Tibial nerve (tissue), 4 donors: Measurements from ENCODE around the gene IL1RL2. TPM values are rescaled to one million over a fixed set of nuclear protein-coding genes. Genes with fewer than 3 reads are reported as not detected.

Source experiments
- DNase-seq, 2 donors: peaks; one replicate each; pipeline ENCODE4 v3.0.0-alpha.2; 2019; ENCODE audit warnings: low spot score in 2 of 2
- H3K27ac ChIP-seq, 4 donors: fragments of 200-600 bp; sonication (generic) in 3 of 4; one replicate each; pipeline ENCODE4 v1.5.1; 2017 to 2019; ENCODE audit warnings: mild to moderate bottlenecking in 1 of 4
- H3K27me3 ChIP-seq, 2 donors: fragments of 200-600 bp; sonication (generic) in 1 of 2; one replicate each; pipeline versions ENCODE4 v1.5.1 to v1.6.0; 2017 to 2019
- H3K36me3 ChIP-seq, 3 donors: fragments of 200-600 bp; sonication (generic); one replicate each; pipeline ENCODE4 v1.5.1; 2018 to 2019
- H3K4me1 ChIP-seq, 4 donors: fragments of 200-600 bp; sonication (generic) in 3 of 4; one replicate each; pipeline ENCODE4 v1.5.1; 2017 to 2019
- H3K4me3 ChIP-seq, 4 donors: fragments of 200-600 bp; sonication (generic) in 3 of 4; one replicate each; pipeline ENCODE4 v1.5.1; 2017 to 2019; ENCODE audit warnings: mild to moderate bottlenecking in 1 of 4, moderate library complexity in 1 of 4
- H3K9me3 ChIP-seq, 4 donors: fragments of 200-600 bp; sonication (generic) in 3 of 4; one replicate each; pipeline ENCODE4 v1.5.1; 2017 to 2019
- CTCF ChIP-seq, 5 experiments: fragments of 200-600 bp in 3 of 5; fragments of 450-650 bp in 2 of 5; sonication (generic) in 3 of 5; IDR thresholded peaks; one replicate each; pipeline ENCODE4 v1.5.1; 2016 to 2019; ENCODE audit warnings: antibody characterized with exemption in 5 of 5, mild to moderate bottlenecking in 3 of 5, moderate library complexity in 2 of 5
- EP300 ChIP-seq, 2 donors: sonication (generic); formaldehyde crosslinking; IDR thresholded peaks; one replicate each; pipeline ENCODE4 v1.6.1; 2017; ENCODE audit warnings: antibody characterized with exemption in 2 of 2, mild to moderate bottlenecking in 1 of 2
- POLR2A ChIP-seq, 2 donors: fragments of 450-650 bp; IDR thresholded peaks; one replicate each; pipeline ENCODE4 v1.6.1; 2017; ENCODE audit warnings: antibody characterized with exemption in 2 of 2, mild to moderate bottlenecking in 2 of 2, moderate library complexity in 2 of 2
- WGBS, 2 donors: methylation state at CpG; one replicate each; pipeline ENCODE4 v1.1.5; 2018; 5-methylcytosine and 5-hydroxymethylcytosine counted together
- total RNA-seq, 4 donors: library from RNA; depleted of rRNA; stranded (reverse); fragments of >200 nt; gene quantifications; one replicate each; pipeline ENCODE4 v1.1.0, GENCODE V29; 2016

The IL1RL2 gene
- total RNA-seq, 4 donors from 2014 or later = 0.30 TPM; not detected in 3

GRCh38 chr2:102171946-102172345 is 14.9 kb upstream of the IL1RL2 start:
- peaks cover 0 to 37% (median 0%) of the 10 kb centered on the region in 3 donors for H3K36me3 ChIP-seq
- no peak for TF ChIP-seq EP300 (IDR thresholded peaks at IDR 0.05)
- TF ChIP-seq CTCF (IDR thresholded peaks at IDR 0.05) = no peak
- no peak for TF ChIP-seq POLR2A (IDR thresholded peaks at IDR 0.05)
- H3K4me3 ChIP-seq = no peak overlapping the region
- no peaks in the 10 kb centered on the region for H3K27me3 ChIP-seq
- WGBS, 2 donors = 89 to 91% methylated on average over 5 of the region's 5 CpGs
- H3K27ac ChIP-seq = no peak overlapping the region
- no peaks in the 10 kb centered on the region for H3K4me1 ChIP-seq
- no peaks in the 10 kb centered on the region for H3K9me3 ChIP-seq
- DNase-seq = no peak

- TF ChIP-seq CTCF (IDR thresholded peaks at IDR 0.05) (no peak), EP300 (IDR thresholded peaks at IDR 0.05) (no peak), POLR2A (IDR thresholded peaks at IDR 0.05) (no peak)
- peaks cover 0 to 45% (median 0%) of the 10 kb centered on the region in 3 donors for H3K36me3 ChIP-seq
- DNase-seq = no peak
Observed at GRCh38 chr2:102172745-102173144, 14.1 kb upstream of the IL1RL2 start.

DNA sequence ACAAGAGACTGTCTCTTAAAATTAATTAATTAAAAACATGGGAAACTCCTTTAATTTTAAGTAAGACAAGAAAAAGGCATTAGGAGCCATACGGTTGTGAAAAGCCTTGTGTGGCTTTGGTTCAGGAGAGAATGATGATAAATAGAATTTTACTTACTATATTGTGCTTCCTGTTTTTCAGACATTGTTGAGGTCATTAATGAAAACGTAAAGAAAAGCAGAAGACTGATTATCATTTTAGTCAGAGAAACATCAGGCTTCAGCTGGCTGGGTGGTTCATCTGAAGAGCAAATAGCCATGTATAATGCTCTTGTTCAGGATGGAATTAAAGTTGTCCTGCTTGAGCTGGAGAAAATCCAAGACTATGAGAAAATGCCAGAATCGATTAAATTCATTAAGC is 10.7 kb upstream of the IL1RL2 start:
- Histone ChIP-seq H3K9me3 (no peaks in the 10 kb centered on the region), H3K27me3 (no peaks in the 10 kb centered on the region), H3K36me3 (peaks cover 0 to 46% (median 0%) of the 10 kb centered on the region in 3 donors), H3K27ac (no peak overlapping the region), H3K4me1 (no peaks in the 10 kb centered on the region), H3K4me3 (no peak overlapping the region)
- DNase-seq = no peak
- no peak for TF ChIP-seq POLR2A (IDR thresholded peaks at IDR 0.05)
- TF ChIP-seq CTCF (IDR thresholded peaks at IDR 0.05) = no peak
- no peak for TF ChIP-seq EP300 (IDR thresholded peaks at IDR 0.05)
- 88% methylated on average over 3 of the region's 3 CpGs for whole genome bisulfite sequencing, 2 donors

More at GRCh38 chr2:102172745-102173144, 14.1 kb upstream of the IL1RL2 start:
- WGBS, 2 donors = 67 to 86% methylated on average over 3 of the region's 3 CpGs
- no peak overlapping the region for H3K4me3 ChIP-seq
- no peaks in the 10 kb centered on the region for H3K4me1 ChIP-seq
- no peak overlapping the region for H3K27ac ChIP-seq
- H3K27me3 ChIP-seq = no peaks in the 10 kb centered on the region
- H3K9me3 ChIP-seq = no peaks in the 10 kb centered on the region

DNA sequence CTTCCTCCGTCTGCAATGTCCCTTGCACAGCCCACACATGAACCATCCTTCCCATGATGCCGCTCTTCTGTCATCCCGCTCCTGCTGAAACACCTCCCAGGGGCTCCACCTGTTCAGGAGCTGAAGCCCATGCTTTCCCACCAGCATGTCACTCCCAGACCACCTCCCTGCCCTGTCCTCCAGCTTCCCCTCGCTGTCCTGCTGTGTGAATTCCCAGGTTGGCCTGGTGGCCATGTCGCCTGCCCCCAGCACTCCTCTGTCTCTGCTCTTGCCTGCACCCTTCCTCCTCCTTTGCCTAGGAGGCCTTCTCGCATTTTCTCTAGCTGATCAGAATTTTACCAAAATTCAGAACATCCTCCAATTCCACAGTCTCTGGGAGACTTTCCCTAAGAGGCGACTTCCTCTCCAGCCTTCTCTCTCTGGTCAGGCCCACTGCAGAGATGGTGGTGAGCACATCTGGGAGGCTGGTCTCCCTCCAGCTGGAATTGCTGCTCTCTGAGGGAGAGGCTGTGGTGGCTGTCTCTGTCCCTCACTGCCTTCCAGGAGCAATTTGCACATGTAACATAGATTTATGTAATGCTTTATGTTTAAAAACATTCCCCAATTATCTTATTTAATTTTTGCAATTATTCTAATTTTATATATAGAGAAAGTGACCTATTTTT is 8.9 kb upstream of the IL1RL2 start:
- Histone ChIP-seq H3K4me1 (no peaks in the 10 kb centered on the region), H3K27me3 (no peaks in the 10 kb centered on the region), H3K27ac (no peak overlapping the region), H3K9me3 (no peaks in the 10 kb centered on the region), H3K36me3 (peaks cover 0 to 37% (median 0%) of the 10 kb centered on the region in 3 donors), H3K4me3 (no peak overlapping the region)
- DNase-seq = no peak
- WGBS, 2 donors = 86 to 88% methylated on average over 7 of the region's 7 CpGs
- no peak for TF ChIP-seq CTCF (IDR thresholded peaks at IDR 0.05)

DNA sequence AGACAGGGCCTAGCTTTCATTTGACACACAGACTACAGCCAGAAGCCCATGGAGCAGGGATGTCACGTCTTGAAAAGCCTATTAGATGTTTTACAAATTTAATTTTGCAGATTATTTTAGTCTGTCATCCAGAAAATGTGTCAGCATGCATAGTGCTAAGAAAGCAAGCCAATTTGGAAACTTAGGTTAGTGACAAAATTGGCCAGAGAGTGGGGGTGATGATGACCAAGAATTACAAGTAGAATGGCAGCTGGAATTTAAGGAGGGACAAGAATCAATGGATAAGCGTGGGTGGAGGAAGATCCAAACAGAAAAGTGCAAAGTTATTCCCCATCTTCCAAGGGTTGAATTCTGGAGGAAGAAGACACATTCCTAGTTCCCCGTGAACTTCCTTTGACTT is 7.8 kb upstream of the IL1RL2 start:
- peaks cover 0 to 29% (median 0%) of the 10 kb centered on the region in 3 donors for H3K36me3 ChIP-seq
- no peak for DNase-seq
- H3K27me3 ChIP-seq = no peaks in the 10 kb centered on the region
- no peaks in the 10 kb centered on the region for H3K4me1 ChIP-seq
- no peak overlapping the region for H3K27ac ChIP-seq
- no peak overlapping the region for H3K4me3 ChIP-seq
- 64 to 70% methylated on average over 3 of the region's 3 CpGs for WGBS, 2 donors
- no peaks in the 10 kb centered on the region for H3K9me3 ChIP-seq
- TF ChIP-seq POLR2A (IDR thresholded peaks at IDR 0.05) (no peak), CTCF (IDR thresholded peaks at IDR 0.05) (no peak), EP300 (IDR thresholded peaks at IDR 0.05) (peak in 1 of 2 donors; percentile 4)
